Body of pancreas (tissue), 4 donors: Measurements from ENCODE around the gene SPC25.
A peak's percentile ranks its signal among the peaks of the same experiment; 100 is the strongest.

ENCODE experiments used
- POLR2A ChIP-seq, 3 donors: fragments of 450-650 bp; IDR thresholded peaks; one replicate each; pipeline ENCODE4 v1.6.1; 2016; ENCODE audit warnings: antibody characterized with exemption in 3 of 3, mild to moderate bottlenecking in 2 of 3
- TF ChIP-seq, protein P1 (sequence below), 7 experiments: fragments of 450-650 bp in 4 of 7; fragments of 200-600 bp in 3 of 7; sonication (generic) in 3 of 7; IDR thresholded peaks; one replicate each; pipeline ENCODE4 v1.5.1; 2016 to 2019; ENCODE audit warnings: antibody characterized with exemption in 7 of 7

DNA sequence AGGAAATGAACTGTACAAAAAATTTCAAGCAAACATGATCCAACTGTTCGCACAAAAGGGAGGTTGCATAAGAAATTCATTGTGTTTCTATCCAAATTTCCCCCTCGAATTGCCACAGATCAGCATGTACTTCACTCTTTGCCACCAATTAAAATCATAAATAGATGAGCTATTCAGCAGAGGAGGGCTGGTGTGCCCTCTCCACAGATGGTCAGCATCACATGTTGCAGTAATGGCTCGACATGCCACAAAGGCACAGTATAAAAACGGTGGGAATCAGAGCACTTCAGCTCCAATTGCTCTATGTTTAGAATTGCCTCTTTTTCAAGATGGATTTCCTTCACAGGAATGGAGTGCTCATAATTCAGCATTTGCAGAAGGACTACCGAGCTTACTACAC, 10.8 kb upstream of the SPC25 start, which contains the start of gene G6PC2:
- TF ChIP-seq, protein P1, sequence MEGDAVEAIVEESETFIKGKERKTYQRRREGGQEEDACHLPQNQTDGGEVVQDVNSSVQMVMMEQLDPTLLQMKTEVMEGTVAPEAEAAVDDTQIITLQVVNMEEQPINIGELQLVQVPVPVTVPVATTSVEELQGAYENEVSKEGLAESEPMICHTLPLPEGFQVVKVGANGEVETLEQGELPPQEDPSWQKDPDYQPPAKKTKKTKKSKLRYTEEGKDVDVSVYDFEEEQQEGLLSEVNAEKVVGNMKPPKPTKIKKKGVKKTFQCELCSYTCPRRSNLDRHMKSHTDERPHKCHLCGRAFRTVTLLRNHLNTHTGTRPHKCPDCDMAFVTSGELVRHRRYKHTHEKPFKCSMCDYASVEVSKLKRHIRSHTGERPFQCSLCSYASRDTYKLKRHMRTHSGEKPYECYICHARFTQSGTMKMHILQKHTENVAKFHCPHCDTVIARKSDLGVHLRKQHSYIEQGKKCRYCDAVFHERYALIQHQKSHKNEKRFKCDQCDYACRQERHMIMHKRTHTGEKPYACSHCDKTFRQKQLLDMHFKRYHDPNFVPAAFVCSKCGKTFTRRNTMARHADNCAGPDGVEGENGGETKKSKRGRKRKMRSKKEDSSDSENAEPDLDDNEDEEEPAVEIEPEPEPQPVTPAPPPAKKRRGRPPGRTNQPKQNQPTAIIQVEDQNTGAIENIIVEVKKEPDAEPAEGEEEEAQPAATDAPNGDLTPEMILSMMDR (IDR thresholded peaks at IDR 0.05): no peak
- TF ChIP-seq POLR2A (IDR thresholded peaks at IDR 0.05): peak in 2 of 3 donors; percentile 27 to 29
